T1000 (cell line): ENCODE data around the gene PRPF31.
A peak's percentile ranks its signal among the peaks of the same experiment; 100 is the strongest.

Experiments
- DNase-seq: peaks from one replicate; lab custom pipeline; 2025; ENCODE audit warnings: mixed read lengths; lab: John Stamatoyannopoulos, UW

The PRPF31 gene

DNA sequence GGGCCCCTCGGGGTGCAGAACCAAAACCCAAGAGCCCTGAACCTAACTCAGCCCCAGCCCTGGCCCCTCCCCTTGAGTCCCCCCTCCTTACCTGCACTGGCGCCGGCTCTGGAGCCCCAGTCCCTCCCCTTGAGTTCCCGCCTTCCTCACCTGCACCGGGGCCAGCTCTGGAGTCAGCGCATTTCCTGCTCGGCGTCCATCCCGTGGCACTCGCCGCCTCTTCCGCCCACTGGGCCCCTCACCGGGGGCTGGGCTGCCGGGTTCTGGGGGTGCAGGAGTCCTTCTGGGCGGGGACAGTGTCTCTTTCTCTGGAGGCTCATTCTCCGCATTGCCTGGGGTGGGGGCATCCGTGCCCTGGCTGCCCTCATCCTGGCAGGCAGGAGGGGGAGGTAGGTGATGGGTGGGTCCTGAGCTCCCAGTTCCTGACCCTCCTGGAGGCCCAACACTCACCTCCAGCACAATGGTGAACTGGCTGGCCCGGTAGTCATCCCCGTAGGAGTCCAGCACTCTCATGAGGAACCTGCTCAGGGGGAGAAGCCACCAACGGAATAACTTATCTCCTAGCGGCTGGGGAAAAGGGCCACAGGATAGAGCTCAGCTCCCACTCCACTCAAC lies 7.6 kb upstream of the PRPF31 start:
- no peak for DNase-seq

DNA sequence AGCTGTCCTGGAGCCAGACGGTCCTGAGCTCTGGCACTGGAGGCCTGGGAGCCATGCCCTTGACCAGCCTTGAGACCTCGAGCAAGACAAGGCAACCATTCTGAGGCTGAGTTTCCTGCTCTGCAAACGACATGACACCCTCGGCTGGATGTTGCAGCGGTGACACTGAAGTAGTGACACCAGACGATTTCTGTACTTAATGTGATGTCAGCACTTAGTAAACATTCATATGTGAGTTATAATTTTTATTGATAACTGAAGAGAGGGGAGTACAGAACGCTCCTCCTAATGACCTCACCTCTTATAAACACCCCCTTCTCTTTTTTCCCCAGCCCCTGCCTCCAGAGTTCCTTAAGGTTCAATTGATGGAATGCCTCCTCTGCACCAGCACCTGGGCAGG lies 7.1 kb upstream of the PRPF31 start:
- DNase-seq: no peak

DNA sequence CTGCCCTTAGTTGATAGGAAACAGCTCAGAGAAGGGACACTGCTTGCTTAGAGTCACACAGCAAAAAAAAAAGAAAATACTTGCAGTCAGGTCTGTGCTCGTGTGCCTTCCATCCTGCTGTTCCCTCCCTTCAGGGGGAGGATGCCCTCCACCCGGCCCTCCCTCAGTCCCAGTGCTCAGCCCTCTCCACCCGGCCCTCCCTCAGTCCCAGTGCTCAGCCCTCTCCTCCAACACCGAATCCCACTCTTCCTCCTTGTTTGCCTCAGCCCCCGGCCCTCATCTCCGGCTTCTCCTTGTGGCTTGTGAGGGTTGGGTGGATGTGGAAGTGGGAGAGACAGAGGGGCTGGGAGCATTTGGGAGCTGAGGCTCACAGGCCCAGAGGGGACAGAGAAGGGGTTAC lies 5.9 kb upstream of the PRPF31 start:
- DNase-seq: no peak

DNA sequence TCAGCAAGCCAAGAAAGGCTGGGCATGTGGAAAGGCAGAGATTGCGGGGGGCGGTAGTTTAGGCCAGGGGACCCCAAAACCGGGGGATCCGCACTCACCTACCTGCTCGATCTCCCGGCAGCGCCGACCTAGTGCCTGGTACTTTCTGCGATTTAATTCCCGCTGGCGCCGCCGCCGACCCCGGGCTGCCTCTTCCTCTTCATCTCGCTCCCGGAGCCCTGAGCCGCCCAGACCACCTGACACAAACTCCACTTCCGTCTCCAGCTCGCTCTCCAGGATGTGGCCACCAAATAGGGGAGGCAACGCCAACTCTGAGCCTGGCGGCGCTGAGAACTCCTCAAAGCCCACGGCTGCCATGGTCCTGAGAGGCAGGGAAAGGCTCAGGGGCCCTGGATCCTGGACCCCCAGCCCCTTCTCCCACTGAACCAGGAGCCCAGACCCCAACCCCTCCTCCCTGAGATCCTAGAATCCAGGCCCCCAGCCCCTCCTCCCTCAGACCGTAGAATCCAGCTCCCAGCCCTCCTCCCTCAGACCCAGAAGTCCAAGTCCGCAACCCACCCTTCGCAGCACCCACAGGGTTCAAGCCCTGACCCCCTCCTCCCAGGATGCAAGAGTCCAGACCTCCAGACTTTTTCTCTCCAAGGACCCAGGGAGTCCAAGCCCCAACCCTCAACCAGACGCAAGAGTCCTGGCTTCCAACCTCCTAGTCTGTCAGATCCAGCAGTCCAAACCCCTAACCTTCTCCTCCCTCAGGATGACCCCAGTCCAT lies 1.0 kb upstream of the PRPF31 start:
- no peak for DNase-seq

DNA sequence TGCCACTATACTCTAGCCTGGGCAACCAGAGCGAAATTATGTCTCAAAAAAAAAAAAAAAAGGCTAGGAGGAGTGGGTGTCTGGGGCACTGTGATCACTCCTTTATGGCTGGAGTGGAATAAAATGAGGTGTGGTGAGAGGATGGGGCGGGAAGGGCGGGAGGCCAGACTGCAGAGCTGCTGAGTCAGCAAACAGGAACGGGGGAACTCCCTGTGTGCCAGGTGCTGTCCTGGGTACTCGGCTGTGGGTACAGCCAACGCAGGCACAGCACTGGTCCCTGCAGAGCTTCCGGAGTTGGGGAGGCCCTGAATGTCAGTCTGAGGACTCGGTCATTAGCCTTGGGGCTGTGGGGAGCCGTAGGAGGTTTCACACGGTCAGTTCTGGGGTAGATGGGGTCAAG lies 5.7 kb downstream of the PRPF31 start:
- DNase-seq: no peak

DNA sequence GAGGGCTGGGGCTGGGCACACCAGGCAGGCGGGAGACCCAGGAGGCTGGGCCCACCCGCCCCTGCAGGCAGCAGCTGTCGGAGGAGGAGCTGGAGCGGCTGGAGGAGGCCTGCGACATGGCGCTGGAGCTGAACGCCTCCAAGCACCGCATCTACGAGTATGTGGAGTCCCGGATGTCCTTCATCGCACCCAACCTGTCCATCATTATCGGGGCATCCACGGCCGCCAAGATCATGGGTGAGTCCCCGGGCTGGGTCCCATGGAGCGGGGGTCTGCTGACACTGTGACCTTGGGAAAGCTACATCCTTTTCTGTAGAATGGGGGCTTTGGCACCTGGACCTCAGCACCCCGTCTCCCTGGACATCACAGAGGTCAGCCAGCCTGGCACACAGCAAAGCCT lies 8.1 kb downstream of the PRPF31 start:
- no peak for DNase-seq

DNA sequence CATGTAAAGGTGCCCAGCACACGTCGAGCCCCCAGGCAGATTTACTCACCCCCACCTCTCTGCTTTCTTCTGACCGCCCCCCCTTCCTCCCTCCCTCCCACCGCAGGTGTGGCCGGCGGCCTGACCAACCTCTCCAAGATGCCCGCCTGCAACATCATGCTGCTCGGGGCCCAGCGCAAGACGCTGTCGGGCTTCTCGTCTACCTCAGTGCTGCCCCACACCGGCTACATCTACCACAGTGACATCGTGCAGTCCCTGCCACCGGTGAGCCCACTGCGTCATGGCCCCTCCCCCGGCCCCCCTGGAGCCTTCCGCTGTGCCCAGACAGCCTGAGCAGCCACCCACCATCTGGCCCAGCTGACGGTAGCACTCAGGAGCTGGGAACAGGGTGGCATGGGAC lies 8.8 kb downstream of the PRPF31 start:
- DNase-seq: no peak

DNA sequence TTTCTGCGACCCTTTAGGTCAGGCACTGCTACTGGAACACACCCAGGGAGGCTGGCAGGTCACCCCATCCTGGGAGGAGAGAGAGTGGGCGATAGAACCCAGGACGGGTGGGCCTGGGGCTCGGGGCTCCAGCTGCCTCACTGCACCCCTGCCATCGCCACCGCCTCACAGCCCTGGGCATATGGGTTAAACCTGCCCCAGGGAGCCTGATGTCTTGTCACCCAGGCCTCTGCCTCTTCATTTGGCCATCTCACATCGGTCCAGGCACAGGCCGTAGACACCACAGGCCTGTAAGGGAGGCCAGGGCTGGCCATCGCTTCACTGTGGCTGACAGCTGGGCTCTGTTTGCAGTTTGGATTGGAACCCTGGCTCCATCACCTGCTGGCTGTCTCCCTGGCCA lies 10.2 kb downstream of the PRPF31 start:
- DNase-seq: no peak

DNA sequence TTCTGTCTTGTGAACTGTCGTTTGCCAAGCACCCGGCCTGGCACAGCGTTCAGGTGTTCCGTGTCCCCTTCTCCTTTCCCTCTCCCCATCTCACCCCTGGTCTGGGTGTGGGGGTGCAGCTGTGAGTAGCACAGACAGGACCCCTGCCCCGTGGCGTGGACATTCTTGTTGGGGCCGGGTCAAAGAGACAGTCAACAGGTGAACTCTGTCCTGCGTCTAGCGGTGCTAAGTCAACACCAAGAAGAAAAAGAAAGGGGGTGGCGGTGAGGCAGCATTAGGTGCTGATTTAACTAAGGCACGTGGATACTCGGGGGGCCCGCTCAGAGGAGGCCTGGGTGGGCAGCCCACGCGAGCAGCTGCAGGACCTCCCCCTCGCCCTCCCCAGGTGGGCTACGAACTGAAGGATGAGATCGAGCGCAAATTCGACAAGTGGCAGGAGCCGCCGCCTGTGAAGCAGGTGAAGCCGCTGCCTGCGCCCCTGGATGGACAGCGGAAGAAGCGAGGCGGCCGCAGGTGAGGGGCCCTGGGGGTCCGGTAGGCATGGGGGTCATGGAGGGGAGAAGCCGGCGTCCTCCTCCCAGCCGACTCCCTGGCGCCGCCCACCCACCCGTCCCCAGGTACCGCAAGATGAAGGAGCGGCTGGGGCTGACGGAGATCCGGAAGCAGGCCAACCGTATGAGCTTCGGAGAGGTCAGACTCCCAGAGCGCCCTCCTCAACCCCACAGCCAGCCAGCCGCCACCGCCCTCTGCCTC lies 12.3 kb downstream of the PRPF31 start:
- no peak for DNase-seq

DNA sequence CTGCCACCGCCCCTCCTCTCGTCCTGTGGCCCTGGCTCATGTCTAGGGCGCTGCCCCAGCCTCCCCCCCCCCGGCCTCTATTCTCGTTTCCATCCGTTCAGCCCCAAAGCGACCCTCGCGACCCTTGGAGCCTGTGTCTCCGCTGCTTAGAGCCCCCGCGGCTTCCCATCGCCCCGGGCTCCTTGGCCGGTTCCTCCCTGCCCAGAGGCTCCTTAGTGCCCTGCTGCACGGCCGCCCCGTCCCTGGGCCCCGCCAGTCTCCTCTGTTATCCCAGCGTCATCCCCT lies 12.8 kb downstream of the PRPF31 start:
- no peak for DNase-seq

DNA sequence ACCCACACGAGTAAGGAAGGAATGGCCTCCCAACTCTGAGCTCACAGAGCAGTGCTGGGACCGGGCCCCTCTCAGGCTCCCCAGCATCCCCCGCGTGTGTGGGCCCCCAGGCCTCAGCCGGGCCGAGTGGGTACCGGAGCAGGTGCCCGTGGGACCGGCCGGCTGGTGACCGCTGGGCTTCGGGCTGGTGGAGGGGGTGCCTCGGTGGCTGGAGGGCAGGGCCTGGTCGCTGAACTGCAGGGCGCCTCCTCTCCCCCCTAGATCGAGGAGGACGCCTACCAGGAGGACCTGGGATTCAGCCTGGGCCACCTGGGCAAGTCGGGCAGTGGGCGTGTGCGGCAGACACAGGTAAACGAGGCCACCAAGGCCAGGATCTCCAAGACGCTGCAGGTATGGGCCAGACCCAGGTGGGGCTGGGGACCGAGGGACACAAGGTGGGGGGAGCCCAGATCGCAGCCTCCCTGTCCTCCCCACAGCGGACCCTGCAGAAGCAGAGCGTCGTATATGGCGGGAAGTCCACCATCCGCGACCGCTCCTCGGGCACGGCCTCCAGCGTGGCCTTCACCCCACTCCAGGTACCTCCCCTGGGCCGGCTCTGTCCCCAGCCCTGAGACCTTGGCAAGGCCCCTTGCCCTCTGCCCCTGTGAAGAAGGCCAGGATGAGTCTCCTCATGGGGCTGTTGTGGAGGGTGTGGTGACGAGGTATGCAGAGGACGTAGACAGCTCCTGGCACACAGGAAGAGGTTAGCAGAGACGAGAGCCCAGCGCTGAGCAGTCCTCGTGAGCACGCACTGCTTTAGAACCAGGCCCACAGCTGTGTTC lies 13.5 kb downstream of the PRPF31 start:
- DNase-seq: no peak

DNA sequence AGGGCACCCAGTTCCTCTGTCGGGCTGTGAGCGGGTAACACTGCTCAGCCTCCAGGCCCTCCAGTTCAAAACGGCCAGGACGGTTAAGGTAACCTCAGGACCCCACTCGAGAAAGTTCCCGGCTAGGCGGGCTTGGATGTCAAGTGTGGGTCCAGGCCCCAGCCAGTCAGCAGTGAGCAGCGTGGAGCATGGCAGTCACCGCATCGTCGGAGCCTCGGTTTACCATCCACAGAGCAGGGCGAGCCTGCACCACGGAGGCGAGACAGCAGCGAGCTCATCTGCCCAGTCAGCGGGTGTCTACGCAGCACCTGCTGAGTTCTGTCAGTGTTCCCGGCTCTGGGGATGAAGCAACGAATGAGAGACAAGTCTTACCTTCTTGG lies 14.1 kb downstream of the PRPF31 start:
- no peak for DNase-seq

DNA sequence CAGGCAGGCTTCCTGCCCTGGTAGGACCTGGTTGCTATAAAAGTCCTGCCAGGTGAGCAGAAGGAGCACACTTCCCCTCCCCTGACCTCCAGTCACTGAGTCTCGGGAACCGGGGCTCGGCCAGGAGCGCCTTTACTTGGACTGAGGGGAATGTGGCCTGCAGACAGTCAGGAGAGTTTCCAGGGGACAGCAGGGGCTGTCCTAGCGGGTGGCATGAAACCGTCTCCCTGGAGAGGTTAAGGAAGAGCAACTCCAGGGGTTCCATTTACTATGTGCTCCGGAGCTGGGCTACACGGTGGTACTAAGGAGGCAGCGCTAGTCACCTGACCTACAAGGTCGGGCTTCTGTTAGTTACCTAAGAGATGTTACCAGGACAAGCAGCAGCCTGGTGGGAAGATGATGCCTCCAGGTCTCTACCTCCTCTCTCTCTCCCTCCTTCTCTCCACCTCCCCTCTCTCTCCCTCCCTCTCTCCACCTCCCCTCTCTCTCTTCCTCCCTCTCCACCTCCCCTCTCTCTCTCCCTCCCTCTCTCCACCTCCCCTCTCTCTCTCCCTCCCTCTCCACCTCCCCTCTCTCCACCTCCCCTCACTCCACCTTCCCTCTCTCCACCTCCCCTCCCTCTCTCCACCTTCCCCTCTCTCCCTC lies 17.9 kb downstream of the PRPF31 start:
- DNase-seq: peak; percentile 21

DNA sequence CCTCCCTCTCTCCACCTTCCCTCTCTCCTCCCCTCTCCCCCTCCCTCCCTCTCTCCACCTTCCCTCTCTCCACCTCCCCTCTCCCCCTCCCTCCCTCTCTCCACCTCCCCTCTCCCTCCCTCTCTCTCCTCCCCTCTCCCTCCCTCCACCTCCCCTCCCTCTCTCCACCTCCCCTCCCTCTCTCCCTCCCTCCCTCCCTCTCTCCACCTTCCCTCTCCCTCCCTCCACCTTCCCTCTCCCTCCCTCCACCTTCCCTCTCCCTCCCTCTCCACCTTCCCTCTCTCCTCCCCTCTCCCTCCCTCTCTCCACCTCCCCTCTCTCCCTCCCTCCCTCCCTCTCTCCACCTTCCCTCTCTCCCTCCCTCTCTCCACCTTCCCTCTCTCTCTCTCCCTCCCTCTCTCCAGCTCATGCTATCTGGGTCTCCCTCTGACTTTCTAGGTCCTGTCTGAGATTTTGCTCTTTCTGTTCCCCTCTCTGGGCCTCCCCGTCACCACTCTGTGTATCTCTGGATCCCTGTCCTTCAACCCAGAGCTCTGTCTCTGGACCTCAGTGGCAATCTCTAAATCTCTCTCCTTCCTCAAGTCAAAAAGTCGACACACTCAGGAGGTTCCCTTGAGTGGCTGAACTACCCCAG lies 18.5 kb downstream of the PRPF31 start:
- no peak for DNase-seq

DNA sequence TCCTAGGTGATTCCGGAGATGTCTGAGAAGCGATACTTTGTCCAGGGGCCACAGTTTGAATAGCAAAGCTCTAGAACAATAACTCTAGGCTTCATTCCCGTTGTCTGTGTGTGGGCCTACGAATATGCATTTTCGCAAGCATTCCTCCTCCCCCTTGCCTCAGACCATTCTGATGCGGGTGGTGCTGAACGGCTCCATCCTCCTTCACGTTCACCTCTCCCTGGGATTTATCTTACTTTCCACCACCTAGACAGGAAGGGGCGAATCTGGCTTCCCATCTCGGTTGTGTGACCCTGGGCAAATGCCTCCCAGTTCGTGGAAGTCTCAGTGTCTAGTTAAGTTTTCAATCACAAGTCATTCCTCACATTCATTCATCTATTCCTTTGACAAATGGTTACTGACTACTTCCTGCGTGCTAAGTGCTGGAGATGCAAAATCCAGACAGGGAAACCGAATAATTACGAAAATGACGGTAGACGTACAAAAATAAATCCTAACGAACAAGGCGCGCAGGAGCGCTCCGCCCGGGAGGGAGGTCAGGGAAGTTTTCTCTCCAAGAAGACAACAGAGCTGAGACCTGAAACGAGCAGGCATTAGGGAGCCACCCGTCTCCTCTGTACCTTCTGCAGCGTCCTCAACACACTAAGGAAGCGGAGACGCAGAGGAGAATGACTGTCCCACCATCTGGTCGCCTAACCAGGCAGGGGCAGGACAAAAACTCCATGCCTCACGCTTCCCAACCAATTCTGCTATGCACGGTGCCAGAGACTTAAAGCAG lies 20.7 kb downstream of the PRPF31 start:
- no peak for DNase-seq

DNA sequence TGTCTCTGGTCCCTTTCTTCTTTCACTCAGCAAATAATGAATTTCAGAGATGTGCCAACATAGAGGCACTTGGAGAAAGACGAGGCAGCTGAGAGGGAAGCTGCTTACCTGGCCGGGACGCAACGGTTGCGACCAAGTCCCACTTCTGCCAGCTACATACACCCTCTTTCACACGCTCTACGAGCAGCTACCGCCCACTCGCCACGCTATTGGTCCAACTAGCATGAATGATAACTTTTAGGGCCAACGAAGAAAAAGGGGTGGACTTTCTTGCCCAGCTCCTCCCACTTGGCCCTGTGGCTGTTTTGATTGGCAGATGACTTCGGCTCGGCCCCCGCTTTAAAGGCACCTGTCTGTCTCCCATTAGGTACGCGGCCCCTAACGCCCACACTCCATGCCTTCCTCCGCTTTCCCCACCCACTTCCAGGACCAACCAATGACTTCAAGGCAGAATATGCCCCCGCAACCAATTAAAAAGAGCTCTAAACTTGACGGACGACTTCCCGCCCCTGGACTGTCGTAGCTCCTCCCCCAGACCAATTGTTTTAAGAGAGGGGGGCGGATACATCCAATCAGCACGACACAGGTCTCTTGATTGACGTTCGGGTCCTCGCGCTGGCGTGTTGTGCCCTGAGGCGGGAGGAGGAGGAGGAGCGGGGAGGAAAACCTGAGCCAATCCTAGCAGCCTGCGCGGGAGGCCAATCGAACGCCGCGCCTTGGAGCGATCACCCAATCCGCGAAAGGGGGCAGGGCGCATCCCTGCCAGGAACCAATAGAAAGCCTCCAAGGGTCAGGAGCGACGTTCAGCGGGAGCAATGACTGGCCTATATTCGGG lies 21.5 kb downstream of the PRPF31 start:
- peak; percentile 100 for DNase-seq

DNA sequence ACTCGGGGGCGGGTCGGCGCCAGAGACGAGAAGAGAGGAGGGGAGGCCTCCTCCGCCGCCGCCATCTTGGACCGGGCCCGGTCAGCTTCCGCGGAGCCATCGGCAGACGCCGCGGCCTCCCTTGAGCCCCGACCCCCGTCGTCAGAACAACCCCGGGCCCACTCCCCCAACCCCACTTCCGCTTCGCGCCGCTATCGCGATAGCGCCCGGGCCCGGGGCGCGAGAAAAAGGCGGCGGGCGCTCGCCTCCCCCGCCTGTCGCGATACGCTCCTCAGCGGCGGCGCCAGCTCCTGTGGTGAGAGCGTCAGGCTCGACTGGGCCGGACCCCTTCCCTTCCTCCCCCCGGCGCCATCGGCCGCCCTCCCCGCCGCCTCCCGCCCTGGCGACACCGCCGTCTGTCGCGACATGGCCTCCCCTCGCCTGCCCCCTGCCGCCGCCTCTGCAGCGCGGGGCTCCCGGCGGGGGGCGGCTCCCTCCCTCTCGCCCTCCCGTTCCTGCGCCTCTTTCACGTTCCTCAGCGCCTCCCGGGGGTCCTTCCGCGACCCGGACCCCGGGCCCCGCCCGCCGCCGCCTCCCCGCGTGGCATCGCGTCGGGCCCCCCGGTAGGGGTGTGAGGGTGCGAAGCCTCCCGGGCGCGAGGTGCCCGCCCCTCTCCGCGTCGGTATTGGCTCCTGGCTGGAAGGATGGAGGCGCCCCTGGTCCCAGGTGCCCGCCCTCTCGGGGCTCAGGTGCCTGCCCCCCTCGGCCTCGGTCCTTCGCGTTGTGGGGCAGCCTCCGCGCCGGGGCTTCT lies 22.3 kb downstream of the PRPF31 start, which contains the start of gene CNOT3:
Gene CNOT3, plus strand, starts transcription at position 64 of the 790 bp plus-strand sequence. CDS start 5,217 bp downstream, outside the sequence.
- DNase-seq: no peak

DNA sequence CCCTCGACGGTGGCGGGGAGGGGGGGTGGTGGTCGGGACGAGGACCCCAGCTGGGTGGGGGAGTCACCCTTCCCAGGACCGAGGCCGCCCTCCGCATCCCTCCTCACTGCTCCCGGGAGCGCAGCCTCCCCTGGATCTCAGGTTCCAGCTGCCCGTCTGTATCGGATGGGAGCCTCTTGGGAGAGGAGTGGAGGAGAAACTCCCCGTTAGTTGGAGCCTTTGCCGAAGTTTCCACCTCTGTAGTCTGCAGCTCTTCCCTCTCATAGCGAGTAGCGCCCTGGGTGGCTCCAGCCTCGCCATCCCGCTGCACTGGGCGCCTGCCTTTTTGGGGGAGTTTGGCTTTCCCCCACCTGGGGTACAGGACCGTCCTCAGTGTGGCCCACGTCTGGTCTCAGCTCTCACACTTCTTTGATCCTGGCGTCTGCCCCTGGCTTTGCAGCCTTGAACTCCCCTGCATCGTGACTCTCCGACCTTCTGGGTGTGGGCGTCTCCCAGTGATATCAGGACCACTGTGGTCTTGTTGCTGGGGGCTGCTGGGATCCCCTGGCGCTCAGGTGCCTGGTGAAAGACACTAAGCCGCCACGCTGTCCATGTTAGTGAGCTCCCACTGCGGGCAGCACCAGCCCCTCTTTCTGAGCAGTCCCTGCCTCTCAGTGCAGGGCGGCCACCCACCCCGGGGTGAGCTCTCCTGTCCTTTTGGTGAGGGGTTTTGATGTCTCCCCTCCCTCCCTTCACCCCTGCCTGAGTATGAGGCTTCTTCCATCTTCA lies 23.1 kb downstream of the PRPF31 start:
- no peak for DNase-seq
